Measurements from ENCODE around the gene DNAJC16. TPM values are rescaled to one million over a fixed set of nuclear protein-coding genes. Genes with fewer than 3 reads are reported as not detected.
"Not testable (repeated sequence)": the region's sequence is repeated elsewhere in the genome, so short reads cannot be mapped to it uniquely, and the experiment has no call there.

The DNAJC16 gene
- total RNA-seq, 1 donor: 8.9 TPM

DNA sequence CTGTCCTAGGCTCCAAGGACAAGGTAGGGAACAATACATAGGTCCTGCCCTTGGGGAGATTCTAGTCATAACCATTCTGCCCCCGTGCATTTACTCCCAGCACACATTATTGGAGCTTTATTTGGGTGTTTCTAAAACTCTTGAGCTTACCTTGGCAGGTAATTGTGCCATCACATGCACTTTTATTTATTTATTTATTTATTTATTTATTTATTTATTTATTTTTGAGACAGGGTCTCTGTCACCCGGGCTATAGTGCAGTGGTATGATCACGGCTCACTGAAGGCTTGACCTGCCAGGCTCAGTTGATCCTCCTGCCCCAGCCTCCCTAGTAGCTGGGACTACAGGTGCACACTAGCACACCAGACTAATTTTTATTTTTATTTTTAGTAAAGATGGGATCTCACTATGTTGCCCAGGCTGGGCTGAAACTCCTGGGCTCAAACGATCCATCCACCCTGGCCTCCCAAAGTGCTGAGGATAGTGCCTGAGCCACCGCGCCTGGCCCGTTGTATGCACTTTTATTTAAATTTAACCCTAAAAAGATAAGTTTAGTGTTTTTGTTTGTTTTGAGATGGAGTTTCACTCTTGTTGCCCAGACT, 49.0 kb downstream of the DNAJC16 start:
- Histone ChIP-seq H3K9me3 (ENCODE audit: low read depth, low read length) (no peaks in the 10 kb centered on the region), H3K27me3 (ENCODE audit: insufficient read depth, low read length) (no peaks in the 10 kb centered on the region), H3K4me1 (ENCODE audit: insufficient read depth, low read length) (peaks cover 33% of the 10 kb centered on the region), H3K4me3 (ENCODE audit: low read length) (no peak overlapping the region)

GRCh38 chr1:15577691-15578090, 51.0 kb downstream of the DNAJC16 start:
- Histone ChIP-seq H3K27me3 (ENCODE audit: insufficient read depth, low read length) (no peaks in the 10 kb centered on the region), H3K4me3 (ENCODE audit: low read length) (no peak overlapping the region), H3K9me3 (ENCODE audit: low read depth, low read length) (no peaks in the 10 kb centered on the region), H3K4me1 (ENCODE audit: insufficient read depth, low read length) (peaks cover 34% of the 10 kb centered on the region)

DNA sequence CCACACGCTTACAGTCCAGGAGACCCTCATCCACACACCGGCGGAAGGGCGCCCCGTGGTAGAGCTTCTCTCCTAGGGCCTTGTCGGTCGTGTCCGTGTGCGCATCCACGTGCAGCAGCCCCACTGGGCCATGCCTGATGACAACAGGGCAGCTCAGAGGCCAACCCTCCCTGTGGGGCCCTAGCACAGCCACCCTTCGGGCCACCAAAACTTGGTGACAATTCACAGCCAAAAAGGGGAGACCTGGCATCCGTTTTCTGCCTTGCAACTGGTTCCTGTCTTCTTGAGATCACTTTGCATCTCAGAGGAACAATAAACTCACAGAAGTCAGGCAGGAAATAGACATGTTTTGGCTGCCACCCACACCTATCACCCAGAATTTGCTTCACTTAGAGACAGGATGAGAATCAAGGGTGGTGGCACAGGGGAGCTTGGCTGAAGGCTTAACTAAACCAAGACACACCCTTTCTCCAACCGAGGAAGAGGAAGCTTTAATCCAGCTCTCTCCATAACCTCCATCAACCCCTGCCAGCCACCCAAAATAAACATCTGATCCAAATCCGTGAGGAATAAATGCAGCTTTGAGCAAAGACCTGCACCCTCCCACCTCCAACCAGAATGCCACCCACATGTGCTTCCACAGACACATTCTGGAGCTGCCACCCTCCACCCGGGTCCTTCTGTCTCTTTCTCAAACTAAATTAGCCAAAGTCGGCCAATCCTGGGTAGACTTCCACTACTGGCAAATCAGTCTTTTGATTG, 52.5 kb downstream of the DNAJC16 start:
- Histone ChIP-seq H3K9me3 (ENCODE audit: low read depth, low read length) (no peaks in the 10 kb centered on the region), H3K4me3 (ENCODE audit: low read length) (no peak overlapping the region), H3K27me3 (ENCODE audit: insufficient read depth, low read length) (no peaks in the 10 kb centered on the region), H3K4me1 (ENCODE audit: insufficient read depth, low read length) (peaks cover 39% of the 10 kb centered on the region)

GRCh38 chr1:15579683-15580047, 53.0 kb downstream of the DNAJC16 start:
- H3K4me1 ChIP-seq (ENCODE audit: insufficient read depth, low read length): peaks cover 44% of the 10 kb centered on the region
- H3K4me3 ChIP-seq (ENCODE audit: low read length): no peak overlapping the region
- H3K9me3 ChIP-seq (ENCODE audit: low read depth, low read length): no peaks in the 10 kb centered on the region
- H3K27me3 ChIP-seq (ENCODE audit: insufficient read depth, low read length): no peaks in the 10 kb centered on the region

GRCh38 chr1:15583016-15583706, 56.5 kb downstream of the DNAJC16 start:
- no peaks in the 10 kb centered on the region for H3K27me3 ChIP-seq (ENCODE audit: insufficient read depth, low read length)
- peaks cover 33% of the 10 kb centered on the region for H3K4me1 ChIP-seq (ENCODE audit: insufficient read depth, low read length)
- H3K9me3 ChIP-seq (ENCODE audit: low read depth, low read length): no peaks in the 10 kb centered on the region
- H3K4me3 ChIP-seq (ENCODE audit: low read length): no peak overlapping the region

- H3K4me3 ChIP-seq (ENCODE audit: low read length): peak within 1 kb of the TSS; percentile 48
- H3K4me1 ChIP-seq (ENCODE audit: insufficient read depth, low read length): peaks cover 18% of the 10 kb centered on the region
- H3K27me3 ChIP-seq (ENCODE audit: insufficient read depth, low read length): no peaks in the 10 kb centered on the region
- no peaks in the 10 kb centered on the region for H3K9me3 ChIP-seq (ENCODE audit: low read depth, low read length)
These were observed 58.1 kb downstream of the DNAJC16 start, which contains the start of gene AGMAT for GRCh38 chr1:15584489-15585363. TSS of gene AGMAT (minus strand) at chr1:15585051. CDS start at chr1:15584967, 84 bp downstream.

DNA sequence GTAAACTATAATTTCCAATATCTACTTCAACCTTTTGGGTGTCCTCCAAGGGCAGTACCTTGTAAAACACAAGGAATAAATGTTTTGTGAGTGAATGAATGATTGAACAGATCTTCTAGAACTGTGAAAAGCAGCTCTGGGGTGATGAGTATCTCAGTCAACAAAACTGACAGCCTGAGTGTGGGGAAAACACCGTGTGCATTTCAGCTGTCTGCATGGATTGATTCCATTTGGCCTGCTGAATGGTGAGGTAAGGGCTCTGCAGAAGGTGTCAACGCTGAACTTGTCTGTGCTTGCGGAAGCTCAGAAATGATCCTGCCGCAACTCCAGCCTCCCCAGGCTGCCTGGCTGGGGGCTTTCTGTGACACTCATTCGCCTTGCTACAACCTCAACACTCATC, 65.6 kb downstream of the DNAJC16 start:
- Histone ChIP-seq H3K27me3 (ENCODE audit: insufficient read depth, low read length) (no peaks in the 10 kb centered on the region), H3K4me3 (ENCODE audit: low read length) (no peak overlapping the region), H3K9me3 (ENCODE audit: low read depth, low read length) (no peaks in the 10 kb centered on the region), H3K4me1 (ENCODE audit: insufficient read depth, low read length) (no peaks in the 10 kb centered on the region)

- H3K27me3 ChIP-seq (ENCODE audit: insufficient read depth, low read length): no peaks in the 10 kb centered on the region
- H3K4me3 ChIP-seq (ENCODE audit: low read length): no peak overlapping the region
- no peaks in the 10 kb centered on the region for H3K4me1 ChIP-seq (ENCODE audit: insufficient read depth, low read length)
- no peaks in the 10 kb centered on the region for H3K9me3 ChIP-seq (ENCODE audit: low read depth, low read length)
These were observed 69.4 kb downstream of the DNAJC16 start for GRCh38 chr1:15595809-15596617.

- H3K27me3 ChIP-seq (ENCODE audit: insufficient read depth, low read length): no peaks in the 10 kb centered on the region
- H3K4me1 ChIP-seq (ENCODE audit: insufficient read depth, low read length): peaks cover 5% of the 10 kb centered on the region
- no peak overlapping the region for H3K4me3 ChIP-seq (ENCODE audit: low read length)
These were observed 71.8 kb downstream of the DNAJC16 start for GRCh38 chr1:15598436-15598835.

DNA sequence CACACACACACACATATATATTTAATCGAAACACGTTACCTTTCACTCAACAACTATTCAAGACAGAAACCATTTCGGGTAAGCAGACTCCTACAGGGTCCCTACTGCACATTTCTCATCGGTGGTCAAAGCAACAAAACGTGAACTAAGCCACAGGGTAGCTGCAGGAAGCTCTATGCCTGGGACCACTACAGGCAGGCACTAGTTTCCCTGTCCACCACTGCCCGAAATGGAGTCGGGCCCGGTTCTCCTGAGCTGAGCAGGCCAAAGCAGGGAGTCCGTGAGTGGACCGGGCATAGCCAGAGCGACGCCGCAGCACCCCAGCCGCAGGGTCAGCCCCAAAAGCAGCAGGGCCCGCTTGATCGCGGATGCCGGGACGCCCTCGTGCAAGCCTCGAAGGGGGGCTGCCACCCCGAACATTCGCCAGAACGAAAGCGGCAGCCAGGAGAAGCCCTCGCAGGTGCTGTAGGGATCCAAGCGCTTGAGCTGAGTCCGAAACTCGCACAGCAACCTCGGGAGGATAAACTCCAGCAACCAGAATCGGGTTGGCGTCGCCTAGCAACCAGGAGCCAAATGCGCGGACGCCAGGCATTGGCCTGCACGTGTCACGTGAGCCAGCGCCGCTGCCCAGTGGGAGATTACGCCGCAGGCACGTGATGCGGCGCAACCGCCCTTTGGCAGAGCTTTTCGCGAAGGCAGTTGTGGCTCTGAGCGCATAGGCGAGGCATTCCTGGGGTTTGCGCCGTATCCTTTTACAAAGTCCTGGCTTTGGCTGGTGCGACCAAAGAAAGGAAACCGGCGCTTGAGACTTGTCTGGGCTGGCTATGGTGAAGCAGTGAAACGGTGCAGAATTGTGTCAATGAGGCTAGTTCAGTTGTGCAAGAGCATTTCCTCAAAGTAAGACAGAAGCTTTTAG, 76.7 kb downstream of the DNAJC16 start:
- no peaks in the 10 kb centered on the region for H3K27me3 ChIP-seq (ENCODE audit: insufficient read depth, low read length)
- H3K4me1 ChIP-seq (ENCODE audit: insufficient read depth, low read length): peaks cover 11% of the 10 kb centered on the region
- no peaks in the 10 kb centered on the region for H3K9me3 ChIP-seq (ENCODE audit: low read depth, low read length)
- peak overlapping the region; percentile 48 for H3K4me3 ChIP-seq (ENCODE audit: low read length)

More at GRCh38 chr1:15598436-15598835, 71.8 kb downstream of the DNAJC16 start:
- H3K9me3 ChIP-seq (ENCODE audit: low read depth, low read length): no peaks in the 10 kb centered on the region

GRCh38 chr1:15603966-15604282, 77.3 kb downstream of the DNAJC16 start:
- Histone ChIP-seq H3K4me1 (ENCODE audit: insufficient read depth, low read length) (peaks cover 11% of the 10 kb centered on the region), H3K4me3 (ENCODE audit: low read length) (peak overlapping the region; percentile 48)
- H3K9me3 ChIP-seq (ENCODE audit: low read depth, low read length); H3K27me3 ChIP-seq (ENCODE audit: insufficient read depth, low read length): not testable (repeated sequence)

DNA sequence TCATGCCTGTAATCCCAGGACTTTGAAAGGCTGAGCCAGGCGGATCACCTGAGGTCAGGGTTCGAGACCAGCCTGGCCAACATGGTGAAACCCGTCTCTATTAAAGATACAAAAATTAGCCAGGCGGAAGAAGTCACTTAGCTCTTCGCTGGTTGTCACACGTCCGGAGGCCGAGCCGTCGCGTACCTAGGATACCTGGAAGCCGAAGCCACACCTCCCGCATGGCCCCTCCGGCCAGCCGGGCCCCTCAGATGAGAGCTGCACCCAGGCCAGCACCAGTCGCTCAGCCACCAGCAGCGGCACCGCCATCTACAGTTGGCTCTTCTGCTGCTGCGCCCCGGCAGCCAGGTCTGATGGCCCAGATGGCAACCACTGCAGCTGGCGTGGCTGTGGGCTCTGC, 77.8 kb downstream of the DNAJC16 start:
- not testable (repeated sequence) for H3K4me3 ChIP-seq (ENCODE audit: low read length); H3K27me3 ChIP-seq (ENCODE audit: insufficient read depth, low read length); H3K9me3 ChIP-seq (ENCODE audit: low read depth, low read length)
- peaks cover 11% of the 10 kb centered on the region for H3K4me1 ChIP-seq (ENCODE audit: insufficient read depth, low read length)
